ENCODE data around the gene VSIR.

The VSIR gene

GRCh38 chr10:71818674-71819260 lies 45.4 kb upstream of the VSIR start:
- no peak for TF ChIP-seq USF1 (IDR thresholded peaks at IDR 0.05)
- no peak for TF ChIP-seq FOXM1 (IDR thresholded peaks at IDR 0.05; ENCODE audit: borderline replicate concordance, low read depth)

GRCh38 chr10:71817831-71818655 lies 44.7 kb upstream of the VSIR start:
- no peak for TF ChIP-seq TAF1 (IDR thresholded peaks at IDR 0.05; ENCODE audit: low read depth)
- no peak for TF ChIP-seq FOXM1 (IDR thresholded peaks at IDR 0.05; ENCODE audit: borderline replicate concordance, low read depth)
- TF ChIP-seq ZBTB7A (IDR thresholded peaks at IDR 0.05; ENCODE audit: low read depth) = no peak
- no peak for TF ChIP-seq REST (IDR thresholded peaks at IDR 0.05; ENCODE audit: low read depth)
- TF ChIP-seq TEAD4 (IDR thresholded peaks at IDR 0.05) = no peak
- no peak for TF ChIP-seq TCF12 (IDR thresholded peaks at IDR 0.05; ENCODE audit: low read depth)
- TF ChIP-seq EP300 (IDR thresholded peaks at IDR 0.05; ENCODE audit: borderline replicate concordance) = no peak
- no peak for TF ChIP-seq EGR1 (IDR thresholded peaks at IDR 0.05)
- no peak for TF ChIP-seq CREB1 (IDR thresholded peaks at IDR 0.05; ENCODE audit: low read depth)
- no peak for TF ChIP-seq NFIC (IDR thresholded peaks at IDR 0.05)
- no peak for TF ChIP-seq YY1 (IDR thresholded peaks at IDR 0.05; ENCODE audit: low read depth)
- no peak for TF ChIP-seq RAD21 (IDR thresholded peaks at IDR 0.05; ENCODE audit: low read depth)
- no peak for TF ChIP-seq CEBPB (IDR thresholded peaks at IDR 0.05)
- TF ChIP-seq MAX (IDR thresholded peaks at IDR 0.05) = no peak
- TF ChIP-seq USF1 (IDR thresholded peaks at IDR 0.05) = no peak

- TF ChIP-seq CEBPB (IDR thresholded peaks at IDR 0.05) = no peak
- no peak for TF ChIP-seq TCF12 (IDR thresholded peaks at IDR 0.05; ENCODE audit: low read depth)
These were observed 43.8 kb upstream of the VSIR start for GRCh38 chr10:71816936-71817618.

- TF ChIP-seq TCF12 (IDR thresholded peaks at IDR 0.05; ENCODE audit: low read depth) = no peak
- TF ChIP-seq TAF1 (IDR thresholded peaks at IDR 0.05; ENCODE audit: low read depth) = no peak
- TF ChIP-seq TEAD4 (IDR thresholded peaks at IDR 0.05) = no peak
- no peak for TF ChIP-seq ZBTB7A (IDR thresholded peaks at IDR 0.05; ENCODE audit: low read depth)
- no peak for TF ChIP-seq EGR1 (IDR thresholded peaks at IDR 0.05)
- TF ChIP-seq EP300 (IDR thresholded peaks at IDR 0.05; ENCODE audit: borderline replicate concordance) = no peak
- no peak for TF ChIP-seq RAD21 (IDR thresholded peaks at IDR 0.05; ENCODE audit: low read depth)
- TF ChIP-seq NFIC (IDR thresholded peaks at IDR 0.05) = no peak
- no peak for TF ChIP-seq MAX (IDR thresholded peaks at IDR 0.05)
- no peak for TF ChIP-seq CREB1 (IDR thresholded peaks at IDR 0.05; ENCODE audit: low read depth)
- no peak for TF ChIP-seq CEBPB (IDR thresholded peaks at IDR 0.05)
- no peak for TF ChIP-seq REST (IDR thresholded peaks at IDR 0.05; ENCODE audit: low read depth)
- TF ChIP-seq USF1 (IDR thresholded peaks at IDR 0.05) = no peak
- no peak for TF ChIP-seq YY1 (IDR thresholded peaks at IDR 0.05; ENCODE audit: low read depth)
- no peak for TF ChIP-seq FOXM1 (IDR thresholded peaks at IDR 0.05; ENCODE audit: borderline replicate concordance, low read depth)
These were observed 43.1 kb upstream of the VSIR start for GRCh38 chr10:71816421-71816851.

GRCh38 chr10:71815515-71816130 lies 42.3 kb upstream of the VSIR start:
- TF ChIP-seq EP300 (IDR thresholded peaks at IDR 0.05; ENCODE audit: borderline replicate concordance) = no peak
- TF ChIP-seq TCF12 (IDR thresholded peaks at IDR 0.05; ENCODE audit: low read depth) = no peak
- no peak for TF ChIP-seq FOXM1 (IDR thresholded peaks at IDR 0.05; ENCODE audit: borderline replicate concordance, low read depth)
- TF ChIP-seq EGR1 (IDR thresholded peaks at IDR 0.05) = no peak

Data from Ishikawa (cell line).